ENCODE results near the gene MOB3A. TPM values are rescaled to one million over a fixed set of nuclear protein-coding genes. Genes with fewer than 3 reads are reported as not detected.

The MOB3A gene
- total RNA-seq, 2 experiments from 2014 or later = 96.4 to 97.3 TPM

DNA sequence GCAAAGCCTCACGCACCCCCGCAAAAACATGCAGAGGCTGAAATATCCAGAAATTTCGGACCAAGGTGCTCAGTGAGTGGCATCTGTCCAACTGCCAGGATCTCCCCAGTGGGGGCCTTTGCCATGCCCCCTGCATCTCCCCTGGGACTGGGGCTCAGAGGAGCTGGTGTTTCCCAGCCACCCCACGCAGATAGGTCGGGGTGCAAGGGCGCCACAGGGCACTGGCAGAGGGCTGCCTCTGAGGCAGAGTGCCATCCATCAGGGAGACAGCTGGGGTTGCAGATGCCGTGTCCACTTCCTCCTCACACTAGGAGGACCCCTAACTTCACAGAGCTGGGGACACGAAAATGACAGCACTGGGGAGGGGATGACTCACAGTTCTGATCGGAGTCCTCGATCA lies 26.9 kb upstream of the MOB3A start:
- H3K4me1 ChIP-seq (ENCODE audit: insufficient read depth, low read length) = no peaks in the 10 kb centered on the region
- ATAC-seq (ENCODE audit: poor library complexity) (no peak), DNase-seq (no peak)
- intact Hi-C loops (cut with DNase I, micrococcal nuclease) = no loop called here
- Mint-ChIP-seq H3K4me3 (no peak overlapping the region), H3K36me3 (ENCODE audit: low read depth) (peaks cover 52% of the 10 kb centered on the region), H3K27ac (no peak overlapping the region), H3K9me3 (no peaks in the 10 kb centered on the region), H3K4me1 (ENCODE audit: low read depth) (no peaks in the 10 kb centered on the region), H3K27me3 (no peaks in the 10 kb centered on the region)
- no peaks in the 10 kb centered on the region for H3K27me3 ChIP-seq (ENCODE audit: control insufficient read depth in 1 of 2, insufficient read depth in 2 of 2, low read length in 2 of 2)
- H3K9me3 ChIP-seq (ENCODE audit: control insufficient read depth in 1 of 2, insufficient read depth in 1 of 2, low read length in 2 of 2) = no peaks in the 10 kb centered on the region
- ChIA-PET POLR2A (no interaction called here), CTCF (no interaction called here)
- TF ChIP-seq, protein P1, sequence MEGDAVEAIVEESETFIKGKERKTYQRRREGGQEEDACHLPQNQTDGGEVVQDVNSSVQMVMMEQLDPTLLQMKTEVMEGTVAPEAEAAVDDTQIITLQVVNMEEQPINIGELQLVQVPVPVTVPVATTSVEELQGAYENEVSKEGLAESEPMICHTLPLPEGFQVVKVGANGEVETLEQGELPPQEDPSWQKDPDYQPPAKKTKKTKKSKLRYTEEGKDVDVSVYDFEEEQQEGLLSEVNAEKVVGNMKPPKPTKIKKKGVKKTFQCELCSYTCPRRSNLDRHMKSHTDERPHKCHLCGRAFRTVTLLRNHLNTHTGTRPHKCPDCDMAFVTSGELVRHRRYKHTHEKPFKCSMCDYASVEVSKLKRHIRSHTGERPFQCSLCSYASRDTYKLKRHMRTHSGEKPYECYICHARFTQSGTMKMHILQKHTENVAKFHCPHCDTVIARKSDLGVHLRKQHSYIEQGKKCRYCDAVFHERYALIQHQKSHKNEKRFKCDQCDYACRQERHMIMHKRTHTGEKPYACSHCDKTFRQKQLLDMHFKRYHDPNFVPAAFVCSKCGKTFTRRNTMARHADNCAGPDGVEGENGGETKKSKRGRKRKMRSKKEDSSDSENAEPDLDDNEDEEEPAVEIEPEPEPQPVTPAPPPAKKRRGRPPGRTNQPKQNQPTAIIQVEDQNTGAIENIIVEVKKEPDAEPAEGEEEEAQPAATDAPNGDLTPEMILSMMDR (IDR thresholded peaks at IDR 0.05) = no peak
- peaks cover 76% of the 10 kb centered on the region for H3K36me3 ChIP-seq (ENCODE audit: insufficient read depth, low read length)
- H3K27ac ChIP-seq (ENCODE audit: low read depth in 1 of 2, low read length in 2 of 2) = no peak overlapping the region
- H3K4me3 ChIP-seq (ENCODE audit: low read length) = no peak overlapping the region

DNA sequence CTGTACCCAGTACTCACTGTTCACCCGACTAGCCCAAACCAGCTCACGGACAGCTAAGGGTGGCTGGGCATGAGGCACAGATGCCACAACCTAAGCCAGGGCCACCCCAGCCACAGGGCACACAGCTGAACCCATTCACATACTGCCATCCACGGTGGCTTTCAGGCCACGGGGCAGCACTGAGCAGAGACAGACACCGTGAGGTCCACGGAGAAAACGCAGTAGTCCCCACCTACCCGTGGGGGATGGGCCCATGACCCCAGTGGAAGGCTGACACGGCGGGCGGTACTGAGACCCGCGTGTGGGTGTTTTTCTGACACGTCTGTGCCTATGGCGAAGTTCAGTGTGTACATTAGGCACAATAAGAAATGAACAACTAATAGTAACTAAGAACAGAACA lies 26.1 kb upstream of the MOB3A start:
- intact Hi-C loops (cut with DNase I, micrococcal nuclease) = no loop called here
- Mint-ChIP-seq H3K4me3 (no peak overlapping the region), H3K36me3 (ENCODE audit: low read depth) (peaks cover 55% of the 10 kb centered on the region), H3K9me3 (no peaks in the 10 kb centered on the region), H3K4me1 (ENCODE audit: low read depth) (no peaks in the 10 kb centered on the region), H3K27ac (no peak overlapping the region), H3K27me3 (no peaks in the 10 kb centered on the region)
- ATAC-seq (ENCODE audit: poor library complexity) (no peak), DNase-seq (no peak)
- H3K27ac ChIP-seq (ENCODE audit: low read depth in 1 of 2, low read length in 2 of 2) = no peak overlapping the region
- ChIA-PET CTCF (no interaction called here), POLR2A (no interaction called here)
- no peak overlapping the region for H3K4me3 ChIP-seq (ENCODE audit: low read length)
- H3K4me1 ChIP-seq (ENCODE audit: insufficient read depth, low read length) = no peaks in the 10 kb centered on the region
- H3K27me3 ChIP-seq (ENCODE audit: control insufficient read depth in 1 of 2, insufficient read depth in 2 of 2, low read length in 2 of 2) = no peaks in the 10 kb centered on the region
- no peaks in the 10 kb centered on the region for H3K9me3 ChIP-seq (ENCODE audit: control insufficient read depth in 1 of 2, insufficient read depth in 1 of 2, low read length in 2 of 2)
- peaks cover 81% of the 10 kb centered on the region for H3K36me3 ChIP-seq (ENCODE audit: insufficient read depth, low read length)
- TF ChIP-seq, protein P1 (IDR thresholded peaks at IDR 0.05) = no peak

DNA sequence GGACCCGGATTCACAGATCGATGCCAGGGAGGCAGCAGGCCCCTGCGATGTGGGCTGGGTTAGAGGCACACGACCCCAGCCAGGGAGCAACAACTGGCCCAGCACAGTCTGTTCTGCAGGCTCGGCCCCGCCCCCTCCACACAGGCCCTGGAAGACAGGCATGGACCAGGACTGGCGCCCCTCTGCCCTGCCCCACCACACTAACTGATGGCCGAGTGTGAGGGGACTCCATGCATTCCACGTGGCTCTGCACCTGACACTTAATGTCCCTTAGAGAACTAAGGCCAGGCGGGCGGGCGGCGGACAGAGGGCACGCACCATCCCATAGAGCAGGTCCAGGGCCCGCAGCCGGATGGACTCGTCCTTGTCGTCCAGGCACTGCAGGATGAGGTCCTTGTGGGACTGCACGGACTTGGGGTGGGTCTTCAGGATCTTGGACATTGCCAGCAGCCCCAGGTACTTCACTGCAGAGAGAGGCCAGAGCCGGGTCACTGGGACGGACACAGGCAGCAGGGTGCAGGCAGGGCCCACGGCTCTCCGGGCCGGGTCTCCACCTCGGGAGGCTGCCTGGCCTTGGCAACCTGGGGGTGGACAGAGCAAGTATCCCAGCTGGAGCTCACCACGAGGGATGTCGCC lies 25.4 kb upstream of the MOB3A start:
- TF ChIP-seq, protein P1 (IDR thresholded peaks at IDR 0.05) = no peak
- intact Hi-C loops (cut with DNase I, micrococcal nuclease) = no loop called here
- no peaks in the 10 kb centered on the region for H3K9me3 ChIP-seq (ENCODE audit: control insufficient read depth in 1 of 2, insufficient read depth in 1 of 2, low read length in 2 of 2)
- no peaks in the 10 kb centered on the region for H3K27me3 Mint-ChIP-seq
- ChIA-PET CTCF (no interaction called here), POLR2A (no interaction called here)
- H3K27ac ChIP-seq (ENCODE audit: low read depth in 1 of 2, low read length in 2 of 2) = no peak overlapping the region
- no peak overlapping the region for H3K4me3 ChIP-seq (ENCODE audit: low read length)
- DNase-seq (no peak), ATAC-seq (ENCODE audit: poor library complexity) (no peak)
- peaks cover 50% of the 10 kb centered on the region for H3K36me3 Mint-ChIP-seq (ENCODE audit: low read depth)
- H3K36me3 ChIP-seq (ENCODE audit: insufficient read depth, low read length) = peaks cover 81% of the 10 kb centered on the region
- H3K4me1 ChIP-seq (ENCODE audit: insufficient read depth, low read length) = no peaks in the 10 kb centered on the region
- H3K27ac Mint-ChIP-seq = no peak overlapping the region
- no peaks in the 10 kb centered on the region for H3K4me1 Mint-ChIP-seq (ENCODE audit: low read depth)
- H3K9me3 Mint-ChIP-seq = no peaks in the 10 kb centered on the region
- no peak overlapping the region for H3K4me3 Mint-ChIP-seq
- H3K27me3 ChIP-seq (ENCODE audit: control insufficient read depth in 1 of 2, insufficient read depth in 2 of 2, low read length in 2 of 2) = no peaks in the 10 kb centered on the region
